ENCODE data around the gene YWHAG. TPM values are rescaled to one million over a fixed set of nuclear protein-coding genes. Genes with fewer than 3 reads are reported as not detected.

Gene YWHAG
- total and polyA plus RNA-seq, 9 of the 15 experiments (the other 6 are each of a cell fraction or from before 2014, with no cell fraction given): 30.4 to 246 (median 94.5) TPM

- TF ChIP-seq MLLT1 (IDR thresholded peaks at IDR 0.05) (peak; percentile 85 to 86), GTF2E2 (tag; IDR thresholded peaks at IDR 0.05) (0 out of 2 replicates have a peak, but pooled peaks have one; percentile 42), ZNF197 (CRISPR knock-in tag; IDR thresholded peaks at IDR 0.05; ENCODE audit: low read depth) (no peak), NFE2L1 (tag; IDR thresholded peaks at IDR 0.05; ENCODE audit: borderline replicate concordance, low read depth) (peak; percentile 95), SMAD3 (CRISPR knock-in tag; conservative IDR thresholded peaks at IDR 0.05) (no peak), ZBTB2 (IDR thresholded peaks at IDR 0.05) (peak; percentile 67; the same call in 1 of the 2 replicates), ZNF584 (CRISPR knock-in tag; IDR thresholded peaks at IDR 0.05; ENCODE audit: low read depth) (peak; percentile 84), ZC3H4 (CRISPR knock-in tag; IDR thresholded peaks at IDR 0.05; ENCODE audit: borderline replicate concordance) (no peak), ATF3 (IDR thresholded peaks at IDR 0.05) (peak; percentile 90), ATF3 (CRISPR knock-in tag; conservative IDR thresholded peaks at IDR 0.05) (no peak), PML (IDR thresholded peaks at IDR 0.05; ENCODE audit: low read length) (peak; percentile 34; the same call in 1 of the 2 replicates), SMARCC2 (IDR thresholded peaks at IDR 0.05; ENCODE audit: low read depth) (0 out of 2 replicates have a peak, but pooled peaks have one; percentile 47), POLR2A (conservative IDR thresholded peaks at IDR 0.05) (peak; percentile 84), MAFF (IDR thresholded peaks at IDR 0.05; ENCODE audit: low read length) (peak; percentile 97), ESRRA (IDR thresholded peaks at IDR 0.05; ENCODE audit: borderline replicate concordance, low read depth) (no peak), OTX1 (CRISPR knock-in tag; IDR thresholded peaks at IDR 0.05) (peak; percentile 36; the same call in 1 of the 2 replicates), CC2D1A (IDR thresholded peaks at IDR 0.05) (peak; percentile 51; the same call in 1 of the 2 replicates), HNRNPH1 (optimal IDR thresholded peaks at IDR 0.05; ENCODE audit: low read depth, low read length) (no peak), TFAM (CRISPR knock-in tag; conservative IDR thresholded peaks at IDR 0.05) (no peak), KLF10 (CRISPR knock-in tag; IDR thresholded peaks at IDR 0.05) (no peak), GABPA (tag; conservative IDR thresholded peaks at IDR 0.05; ENCODE audit: low read depth) (peak; percentile 32; the same call in 1 of the 2 replicates), KLF6 (CRISPR knock-in tag; IDR thresholded peaks at IDR 0.05; ENCODE audit: borderline replicate concordance) (peak; percentile 72; the same call in 1 of the 2 replicates), TCF7L2 (IDR thresholded peaks at IDR 0.05; ENCODE audit: low read depth, low read length) (no peak)
These were observed 14.4 kb upstream of the YWHAG start (continued) for GRCh38 chr7:76372984-76373833.
